GM19468 (cell line): ENCODE measurements around the gene SPATS2L.

Source experiments
- ATAC-seq: cut with Tn5 transposase; IDR thresholded peaks from one replicate; pipeline ENCODE4 v1.9.1; 2021; ENCODE audit warnings: mild to moderate bottlenecking, moderate library complexity, moderate number of reproducible peaks; ENCODE audit not compliant: unreplicated experiment; ENCODE audit errors: extremely low read depth

Gene SPATS2L

GRCh38 chr2:200288670-200289429, 17.6 kb upstream of the SPATS2L start:
- ATAC-seq, result no peak

DNA sequence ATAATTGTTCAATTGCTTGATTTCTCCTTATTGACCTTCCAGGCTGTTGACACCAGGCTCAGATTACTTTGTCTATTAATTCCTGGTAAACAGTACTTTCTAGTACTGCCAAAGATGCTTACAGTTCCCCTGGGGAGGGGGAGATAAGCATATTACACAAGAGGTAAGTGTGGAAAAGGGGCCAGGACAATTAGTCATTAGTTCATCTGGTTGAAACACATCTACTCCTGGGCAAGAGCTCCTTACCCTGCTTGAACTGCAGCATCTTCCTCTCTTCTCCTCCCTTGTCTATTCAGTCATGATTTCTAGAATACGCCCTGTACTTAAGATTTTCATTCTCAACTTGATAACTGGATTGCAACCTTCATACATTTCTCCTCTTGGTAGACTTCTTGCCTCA, 10.4 kb upstream of the SPATS2L start:
- no peak for ATAC-seq

DNA sequence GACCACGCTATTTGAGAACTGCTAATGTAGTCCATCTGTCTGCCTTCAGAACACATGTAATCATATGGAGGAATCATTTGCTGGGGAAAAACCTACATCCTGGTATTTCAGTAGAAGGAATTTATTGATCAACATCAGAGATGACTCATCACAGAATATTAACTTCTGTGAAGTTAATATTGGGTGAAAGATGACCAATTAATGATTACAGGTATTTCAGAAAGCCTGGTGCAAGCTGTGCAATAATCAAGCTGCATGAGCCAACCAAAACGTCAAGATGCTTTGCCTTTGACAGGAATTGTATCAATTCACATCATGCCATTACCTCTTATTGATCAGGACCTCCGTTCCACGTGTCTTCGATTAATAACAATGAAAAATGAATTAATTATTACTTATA, 9.4 kb upstream of the SPATS2L start:
- no peak for ATAC-seq

DNA sequence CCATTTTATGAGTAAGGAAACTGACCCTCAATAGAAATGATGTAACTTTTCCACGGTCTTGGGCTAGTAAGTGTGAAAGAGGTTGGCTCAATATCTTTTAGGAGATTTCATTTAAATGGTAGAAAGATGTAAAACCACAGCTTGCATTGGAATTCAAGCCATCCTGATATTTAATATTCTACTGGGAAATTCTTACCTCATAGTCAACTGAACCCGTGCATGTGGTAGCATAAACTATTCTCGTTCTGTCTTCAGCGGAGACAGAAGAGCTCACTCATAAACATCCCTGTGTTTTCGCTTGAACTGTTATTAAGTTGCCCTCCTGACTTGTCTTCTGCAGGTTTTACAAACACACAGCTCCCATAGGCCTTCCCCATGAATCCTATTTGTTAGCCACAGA, 8.5 kb upstream of the SPATS2L start:
- no peak for ATAC-seq

- ATAC-seq, result no peak
These were observed 7.7 kb upstream of the SPATS2L start for GRCh38 chr2:200298816-200299215.

- no peak for ATAC-seq
These were observed 6.4 kb upstream of the SPATS2L start for GRCh38 chr2:200300065-200300464.

GRCh38 chr2:200300638-200301314, 5.7 kb upstream of the SPATS2L start:
- ATAC-seq, result no peak

DNA sequence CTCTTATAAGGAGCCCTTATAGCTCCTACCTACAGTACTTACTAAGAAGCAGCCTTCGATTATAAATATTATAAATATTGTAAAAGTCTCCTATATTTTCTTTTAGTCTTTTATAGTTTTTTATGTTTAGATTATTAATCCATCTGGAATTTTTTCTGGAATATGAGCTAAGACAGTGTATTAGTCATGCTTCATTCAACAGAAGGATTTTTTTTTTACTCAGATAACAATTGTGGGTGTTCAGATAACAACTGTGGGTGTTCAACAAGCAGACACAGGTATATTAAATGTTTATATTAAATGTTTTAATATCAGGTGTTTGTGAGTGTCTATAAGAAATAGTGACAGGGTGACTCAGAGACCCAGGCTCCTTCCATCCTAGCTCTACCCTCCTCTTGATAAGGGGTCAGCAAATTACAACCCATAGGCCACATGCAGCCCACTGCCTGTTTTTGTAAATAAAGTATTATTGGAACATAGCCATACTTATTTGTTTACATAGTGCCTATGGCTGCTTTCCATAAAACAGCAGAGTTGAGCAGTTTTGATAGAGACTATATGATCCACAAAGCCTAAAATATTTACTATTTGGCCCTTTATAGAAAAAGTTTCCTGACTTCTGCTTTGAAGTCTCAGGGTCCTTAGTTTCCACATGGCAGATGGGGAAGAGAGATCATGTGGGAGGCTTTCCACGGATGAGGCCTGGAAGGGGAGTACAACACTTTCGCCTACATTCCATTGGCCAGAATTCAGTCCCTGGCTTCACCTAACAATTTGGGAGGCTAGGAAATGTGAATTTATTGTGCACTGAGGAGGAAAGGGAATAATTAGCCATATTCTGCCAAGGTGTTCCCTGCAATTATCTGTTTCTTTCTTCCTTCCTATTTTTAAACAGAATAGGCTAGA, 4.3 kb upstream of the SPATS2L start:
- ATAC-seq, result no peak

GRCh38 chr2:200302940-200303727, 3.4 kb upstream of the SPATS2L start:
- ATAC-seq, result no peak

- no peak for ATAC-seq
These were observed 697 bp upstream of the SPATS2L start for GRCh38 chr2:200305797-200306195.

DNA sequence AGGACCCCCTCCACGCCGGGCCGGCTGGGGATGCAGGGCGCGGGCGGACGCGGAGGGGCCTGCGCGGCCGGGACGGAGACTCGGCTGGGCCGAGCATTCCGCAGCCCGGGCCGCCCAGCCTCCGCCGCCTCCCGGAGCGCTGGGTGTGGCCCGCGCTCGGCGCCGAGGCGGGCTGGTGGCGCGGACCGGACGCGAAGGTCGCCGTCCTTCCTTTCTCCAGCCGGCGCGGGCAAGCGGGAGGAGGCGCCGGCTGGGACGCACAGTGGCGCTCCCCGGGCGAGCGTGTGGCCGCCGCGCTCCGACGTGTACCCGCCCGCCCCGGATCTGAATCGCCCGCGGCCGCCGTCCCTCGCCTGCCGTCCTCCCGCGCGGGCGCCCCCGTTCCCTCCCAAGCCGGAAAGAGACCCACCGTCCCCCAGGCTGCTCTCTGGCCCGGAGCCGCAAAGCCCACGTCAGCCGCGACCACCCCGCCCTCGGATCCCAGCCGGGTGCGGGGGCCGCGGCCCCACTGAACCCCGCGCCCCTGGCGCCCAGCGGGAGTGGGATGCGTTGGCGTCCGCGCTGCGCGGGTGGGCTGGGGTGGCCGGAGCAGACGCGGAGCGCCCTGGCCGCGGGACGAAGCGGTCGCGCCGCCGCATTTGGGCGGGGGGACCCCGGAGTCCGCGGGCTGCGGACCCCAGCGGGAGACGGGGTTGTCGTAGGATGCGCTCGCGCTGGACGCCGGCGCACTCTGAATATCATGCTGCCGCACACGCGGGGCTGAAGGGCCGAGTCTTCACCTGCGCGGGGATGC, 634 bp downstream of the SPATS2L start:
- ATAC-seq, result peak; percentile 14

- no peak for ATAC-seq
These were observed 1.4 kb downstream of the SPATS2L start for GRCh38 chr2:200307724-200308545.

- ATAC-seq, result no peak
These were observed 2.2 kb downstream of the SPATS2L start for GRCh38 chr2:200308546-200309295.

- no peak for ATAC-seq
These were observed 3.0 kb downstream of the SPATS2L start for GRCh38 chr2:200309296-200310049.

DNA sequence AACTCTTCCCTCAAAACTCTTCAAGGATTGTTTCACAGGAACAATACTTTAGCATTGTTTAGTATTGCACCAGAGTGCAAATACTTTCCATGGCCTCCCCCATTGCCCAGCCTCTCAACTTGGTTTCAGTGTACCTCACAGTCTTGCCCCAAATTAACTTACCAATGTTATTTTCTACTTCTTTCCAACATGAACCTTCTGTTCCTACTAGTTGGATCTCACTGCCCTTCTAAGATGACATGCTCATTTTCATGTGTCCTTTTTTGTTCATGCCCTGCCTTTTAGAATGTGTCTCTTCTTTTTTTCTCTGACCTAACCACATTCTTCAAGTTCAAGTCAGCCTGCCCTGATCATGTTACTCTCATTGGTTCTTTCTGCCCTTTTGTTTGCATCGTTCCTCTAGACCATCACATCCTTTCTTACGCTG, 4.1 kb downstream of the SPATS2L start:
- ATAC-seq, result no peak

DNA sequence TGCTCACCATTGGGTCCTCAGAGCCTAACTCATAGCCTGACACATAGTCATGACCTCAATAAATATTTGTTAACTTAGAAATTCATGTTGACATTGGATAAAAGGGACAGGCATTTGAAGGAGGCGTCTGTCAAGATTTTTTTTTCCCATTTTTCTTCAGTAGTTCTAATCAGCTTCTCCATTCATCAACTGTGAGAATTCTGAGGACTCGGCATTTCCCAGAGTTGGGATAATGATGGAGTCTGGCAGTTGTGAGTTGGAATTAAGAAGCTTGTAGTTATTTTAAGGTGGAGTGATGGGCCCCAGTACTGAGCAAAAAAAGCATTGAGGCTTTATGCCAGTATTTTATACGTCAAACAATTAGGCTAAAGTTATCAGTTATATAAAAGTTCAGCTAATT, 4.6 kb downstream of the SPATS2L start:
- ATAC-seq, result no peak

DNA sequence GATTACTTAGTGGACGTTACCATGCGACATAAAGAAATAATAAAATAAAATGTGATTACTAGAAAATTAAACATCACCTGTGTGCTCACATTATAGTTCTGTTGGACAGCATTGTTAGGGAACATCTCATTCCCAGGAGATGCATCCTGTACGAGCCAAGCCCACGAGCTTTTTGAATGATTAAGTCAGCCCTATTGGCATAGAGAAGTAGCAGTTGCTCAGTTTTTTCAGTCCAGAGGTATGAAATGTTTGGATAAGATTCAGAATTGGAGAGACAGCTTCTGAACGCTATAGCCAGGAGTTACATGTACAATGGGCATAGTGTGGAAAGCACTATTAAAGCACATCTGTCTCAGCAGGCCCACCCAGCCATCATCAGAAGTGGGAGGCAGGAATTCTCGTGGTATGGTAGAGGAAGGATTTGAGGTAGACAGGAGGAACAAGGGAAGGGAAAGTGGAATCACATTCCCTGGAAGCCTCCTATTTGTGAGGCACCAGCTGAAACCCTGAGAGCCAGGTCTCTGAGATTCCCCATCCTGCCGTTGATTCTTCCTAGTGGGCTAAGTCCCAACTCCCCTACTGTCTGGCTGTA, 8.6 kb downstream of the SPATS2L start:
- ATAC-seq, result no peak
